Activated naive CD8-positive, alpha-beta T cell treated with anti-CD3 and anti-CD28 coated beads for 36 hours (primary cell): ENCODE measurements around the gene NKIRAS1. TPM values are rescaled to one million over a fixed set of nuclear protein-coding genes. Genes with fewer than 3 reads are reported as not detected.
A peak's percentile ranks its signal among the peaks of the same experiment; 100 is the strongest.

ENCODE experiments used
- DNase-seq: peaks from one replicate; pipeline ENCODE4 v3.0.0; 2021
- H3K27ac Mint-ChIP-seq: one replicate; pipeline ENCODE4 v1.8.0; 2022; ENCODE audit warnings: mild to moderate bottlenecking, moderate library complexity, mixed read lengths
- H3K27me3 Mint-ChIP-seq: one replicate; pipeline ENCODE4 v1.8.0; 2022; ENCODE audit warnings: mild to moderate bottlenecking, mixed read lengths
- H3K36me3 Mint-ChIP-seq: one replicate; pipeline ENCODE4 v1.8.0; 2021; ENCODE audit warnings: mild to moderate bottlenecking, mixed read lengths
- H3K4me1 Mint-ChIP-seq: one replicate; pipeline ENCODE4 v1.8.0; 2021; ENCODE audit warnings: mixed read lengths
- H3K4me3 Mint-ChIP-seq: one replicate; pipeline ENCODE4 v1.8.0; 2022; ENCODE audit warnings: mild to moderate bottlenecking, moderate library complexity, mixed read lengths
- H3K9me3 Mint-ChIP-seq: one replicate; pipeline ENCODE4 v1.8.0; 2022; ENCODE audit warnings: mixed read lengths
- total RNA-seq, 2 experiments: library from RNA; stranded (reverse); gene quantifications; one replicate each; pipeline ENCODE4 v1.2.3, GENCODE V29; 2021

NKIRAS1 gene
- total RNA-seq, result 1 to 10 TPM; 6.4 to 6.9 TPM

GRCh38 chr3:23916886-23917678 lies at the start of gene NKIRAS1, which contains the start of gene RPL15:
Gene NKIRAS1, minus strand, starts transcription at chr3:23916990. Its CDS starts 6,086 bp downstream, at chr3:23910904.
Gene RPL15, plus strand, starts transcription at chr3:23917132. Its CDS starts 728 bp downstream, at chr3:23917860.
- H3K27me3 Mint-ChIP-seq, result no peaks in the 10 kb centered on the region
- peak within 1 kb of the TSS; percentile 97 for H3K4me3 Mint-ChIP-seq
- H3K27ac Mint-ChIP-seq, result peak within 1 kb of the TSS; percentile 99
- peaks cover 39% of the 10 kb centered on the region for H3K4me1 Mint-ChIP-seq
- no peaks in the 10 kb centered on the region for H3K9me3 Mint-ChIP-seq
- peak; percentile 96 for DNase-seq
- H3K36me3 Mint-ChIP-seq, result peaks cover 46% of the 10 kb centered on the region

GRCh38 chr3:23966328-23966727 lies 49.5 kb upstream of the NKIRAS1 start:
- no peaks in the 10 kb centered on the region for H3K9me3 Mint-ChIP-seq
- no peak for DNase-seq
- H3K27ac Mint-ChIP-seq, result no peak overlapping the region
- no peak overlapping the region for H3K4me3 Mint-ChIP-seq
- no peaks in the 10 kb centered on the region for H3K27me3 Mint-ChIP-seq
- H3K36me3 Mint-ChIP-seq, result peaks cover 18% of the 10 kb centered on the region
- H3K4me1 Mint-ChIP-seq, result peaks cover 3% of the 10 kb centered on the region

- Mint-ChIP-seq H3K9me3 (no peaks in the 10 kb centered on the region), H3K36me3 (peaks cover 24% of the 10 kb centered on the region), H3K27ac (no peak overlapping the region), H3K4me3 (no peak overlapping the region), H3K27me3 (no peaks in the 10 kb centered on the region), H3K4me1 (peaks cover 4% of the 10 kb centered on the region)
- no peak for DNase-seq
Observed at GRCh38 chr3:23964537-23965235, 47.9 kb upstream of the NKIRAS1 start.

GRCh38 chr3:23961913-23962312 lies 45.1 kb upstream of the NKIRAS1 start:
- Mint-ChIP-seq H3K4me1 (peaks cover 19% of the 10 kb centered on the region), H3K36me3 (peaks cover 27% of the 10 kb centered on the region), H3K27ac (no peak overlapping the region), H3K4me3 (no peak overlapping the region), H3K9me3 (no peaks in the 10 kb centered on the region), H3K27me3 (no peaks in the 10 kb centered on the region)
- no peak for DNase-seq

- H3K36me3 Mint-ChIP-seq, result peaks cover 27% of the 10 kb centered on the region
- no peaks in the 10 kb centered on the region for H3K27me3 Mint-ChIP-seq
- H3K4me1 Mint-ChIP-seq, result peaks cover 21% of the 10 kb centered on the region
- H3K9me3 Mint-ChIP-seq, result no peaks in the 10 kb centered on the region
- H3K4me3 Mint-ChIP-seq, result no peak overlapping the region
- H3K27ac Mint-ChIP-seq, result no peak overlapping the region
- DNase-seq, result no peak
Observed at GRCh38 chr3:23961066-23961465, 44.3 kb upstream of the NKIRAS1 start.

- H3K4me3 Mint-ChIP-seq, result no peak overlapping the region
- no peak overlapping the region for H3K27ac Mint-ChIP-seq
- no peak for DNase-seq
- peaks cover 24% of the 10 kb centered on the region for H3K4me1 Mint-ChIP-seq
- H3K27me3 Mint-ChIP-seq, result no peaks in the 10 kb centered on the region
- no peaks in the 10 kb centered on the region for H3K9me3 Mint-ChIP-seq
- peaks cover 27% of the 10 kb centered on the region for H3K36me3 Mint-ChIP-seq
Observed at GRCh38 chr3:23960649-23961048, 43.9 kb upstream of the NKIRAS1 start.

- no peaks in the 10 kb centered on the region for H3K9me3 Mint-ChIP-seq
- H3K27ac Mint-ChIP-seq, result peak overlapping the region; percentile 79
- no peaks in the 10 kb centered on the region for H3K27me3 Mint-ChIP-seq
- H3K4me1 Mint-ChIP-seq, result peaks cover 31% of the 10 kb centered on the region
- H3K4me3 Mint-ChIP-seq, result no peak overlapping the region
- peak; percentile 24 for DNase-seq
- peaks cover 28% of the 10 kb centered on the region for H3K36me3 Mint-ChIP-seq
Observed at GRCh38 chr3:23959135-23959900, 42.5 kb upstream of the NKIRAS1 start.

- H3K27ac Mint-ChIP-seq, result no peak overlapping the region
- H3K4me3 Mint-ChIP-seq, result no peak overlapping the region
- peaks cover 20% of the 10 kb centered on the region for H3K36me3 Mint-ChIP-seq
- DNase-seq, result no peak
- H3K27me3 Mint-ChIP-seq, result no peaks in the 10 kb centered on the region
- H3K4me1 Mint-ChIP-seq, result peaks cover 41% of the 10 kb centered on the region
- no peaks in the 10 kb centered on the region for H3K9me3 Mint-ChIP-seq
Observed at GRCh38 chr3:23956701-23957100, 39.9 kb upstream of the NKIRAS1 start.

- no peak overlapping the region for H3K4me3 Mint-ChIP-seq
- H3K27ac Mint-ChIP-seq, result no peak overlapping the region
- no peaks in the 10 kb centered on the region for H3K27me3 Mint-ChIP-seq
- H3K4me1 Mint-ChIP-seq, result peaks cover 57% of the 10 kb centered on the region
- DNase-seq, result no peak
- no peaks in the 10 kb centered on the region for H3K9me3 Mint-ChIP-seq
- H3K36me3 Mint-ChIP-seq, result peaks cover 8% of the 10 kb centered on the region
Observed at GRCh38 chr3:23954144-23954543, 37.4 kb upstream of the NKIRAS1 start.

- Mint-ChIP-seq H3K36me3 (peaks cover 6% of the 10 kb centered on the region), H3K4me1 (peaks cover 58% of the 10 kb centered on the region), H3K4me3 (no peak overlapping the region), H3K9me3 (no peaks in the 10 kb centered on the region), H3K27me3 (no peaks in the 10 kb centered on the region), H3K27ac (no peak overlapping the region)
- no peak for DNase-seq
Observed at GRCh38 chr3:23953523-23953922, 36.7 kb upstream of the NKIRAS1 start.

GRCh38 chr3:23952646-23953045 lies 35.9 kb upstream of the NKIRAS1 start:
- Mint-ChIP-seq H3K27me3 (no peaks in the 10 kb centered on the region), H3K36me3 (peaks cover 10% of the 10 kb centered on the region), H3K4me1 (peaks cover 60% of the 10 kb centered on the region), H3K9me3 (no peaks in the 10 kb centered on the region), H3K27ac (no peak overlapping the region), H3K4me3 (no peak overlapping the region)
- no peak for DNase-seq

- peaks cover 61% of the 10 kb centered on the region for H3K4me1 Mint-ChIP-seq
- H3K27ac Mint-ChIP-seq, result peak overlapping the region; percentile 87
- peak overlapping the region; percentile 73 for H3K4me3 Mint-ChIP-seq
- no peaks in the 10 kb centered on the region for H3K9me3 Mint-ChIP-seq
- H3K36me3 Mint-ChIP-seq, result peaks cover 10% of the 10 kb centered on the region
- no peak for DNase-seq
- no peaks in the 10 kb centered on the region for H3K27me3 Mint-ChIP-seq
Observed at GRCh38 chr3:23950293-23950692, 33.5 kb upstream of the NKIRAS1 start.

- Mint-ChIP-seq H3K4me1 (peaks cover 58% of the 10 kb centered on the region), H3K4me3 (peak overlapping the region; percentile 73), H3K9me3 (no peaks in the 10 kb centered on the region), H3K27me3 (no peaks in the 10 kb centered on the region), H3K27ac (peak overlapping the region; percentile 87), H3K36me3 (peaks cover 10% of the 10 kb centered on the region)
- DNase-seq, result no peak
Observed at GRCh38 chr3:23949784-23950183, 33.0 kb upstream of the NKIRAS1 start.

- Mint-ChIP-seq H3K4me1 (peaks cover 60% of the 10 kb centered on the region), H3K27me3 (peaks cover 2% of the 10 kb centered on the region), H3K9me3 (no peaks in the 10 kb centered on the region), H3K4me3 (no peak overlapping the region), H3K27ac (no peak overlapping the region), H3K36me3 (peaks cover 6% of the 10 kb centered on the region)
- DNase-seq, result no peak
Observed at GRCh38 chr3:23948761-23949160, 32.0 kb upstream of the NKIRAS1 start.
